Activated CD8-positive, alpha-beta memory T cell treated with anti-CD3 and anti-CD28 coated beads for 4 hours (primary cell): Measurements from ENCODE around the gene MUC22.
"Not testable (repeated sequence)": the region's sequence is repeated elsewhere in the genome, so short reads cannot be mapped to it uniquely, and the experiment has no call there.

ENCODE experiments used
- DNase-seq, 2 donors: peaks; one replicate each; pipeline ENCODE4 v3.0.0-alpha.2; 2020; ENCODE audit warnings: low read depth in 2 of 2

MUC22 gene

DNA sequence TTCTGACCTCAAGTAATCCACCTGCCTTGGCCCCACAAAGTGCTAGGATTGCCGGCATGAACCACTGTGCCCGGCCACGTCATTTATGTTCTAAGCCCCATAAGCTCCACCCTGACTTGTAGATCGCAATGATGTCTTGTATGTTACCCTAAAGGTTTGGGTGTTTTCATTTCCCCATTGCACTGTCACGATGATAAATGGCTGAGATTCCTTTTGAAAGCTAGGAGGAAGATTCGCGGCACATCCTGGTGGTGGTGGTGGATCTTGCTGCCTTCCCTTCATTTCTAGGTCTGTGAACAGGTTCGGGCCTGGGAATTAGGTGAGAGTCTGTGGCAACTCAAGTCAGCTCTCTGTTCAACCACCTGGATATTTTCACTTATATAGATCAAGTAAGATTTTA is 28.3 kb downstream of the MUC22 start:
- no peak for DNase-seq

GRCh38 chr6:31040801-31041200 is 30.5 kb downstream of the MUC22 start:
- DNase-seq = no peak

DNA sequence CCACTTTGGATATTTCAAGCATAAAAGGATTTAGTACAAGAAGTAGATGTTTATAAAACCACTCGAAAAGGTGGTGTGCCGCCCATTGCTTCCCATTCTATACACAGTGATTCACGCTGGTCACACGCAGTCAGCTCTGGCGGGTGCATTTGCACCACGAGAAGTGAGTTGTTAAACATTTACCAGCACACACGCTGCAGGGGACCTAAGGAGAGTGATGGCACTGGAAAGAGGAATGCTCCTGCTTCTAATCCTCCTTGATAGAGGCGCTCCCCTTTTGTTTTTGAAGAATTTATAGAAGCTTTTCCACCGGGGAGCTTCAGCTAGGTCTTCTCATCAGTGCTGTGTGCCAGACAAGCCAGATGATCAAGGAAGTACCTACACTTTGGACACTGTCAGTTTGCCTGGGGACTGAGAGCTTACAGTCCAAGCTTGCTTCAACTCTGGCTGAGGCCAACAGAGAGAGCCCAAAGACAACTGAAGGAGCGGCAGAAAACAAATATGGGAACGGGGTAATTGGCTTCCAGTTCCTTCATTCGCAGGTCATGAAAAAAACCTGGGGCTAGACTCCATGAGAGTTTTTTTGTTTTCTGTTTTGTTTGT is 31.2 kb downstream of the MUC22 start:
- DNase-seq = no peak

- no peak for DNase-seq
Measured at GRCh38 chr6:31042806-31043205, 32.5 kb downstream of the MUC22 start.

DNA sequence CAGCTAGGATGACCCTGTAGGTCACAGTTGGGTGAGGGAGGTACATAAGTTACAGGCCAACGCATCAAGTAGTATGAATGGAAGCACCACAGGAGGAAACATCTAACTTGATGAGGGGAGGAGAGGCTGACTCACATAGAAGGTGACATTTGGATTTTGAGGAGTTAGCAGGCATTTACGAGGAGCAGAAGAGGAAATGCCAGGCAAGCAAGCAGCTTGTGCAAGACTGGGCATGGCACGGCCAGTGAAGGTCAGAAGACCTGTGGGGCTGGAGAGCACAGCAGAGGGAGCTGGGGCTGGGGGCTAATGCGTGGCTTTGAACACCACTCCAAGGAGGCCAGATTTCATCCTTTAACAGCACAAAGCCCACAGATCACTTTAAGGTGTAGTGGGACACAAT is 37.8 kb downstream of the MUC22 start:
- DNase-seq = no peak

DNA sequence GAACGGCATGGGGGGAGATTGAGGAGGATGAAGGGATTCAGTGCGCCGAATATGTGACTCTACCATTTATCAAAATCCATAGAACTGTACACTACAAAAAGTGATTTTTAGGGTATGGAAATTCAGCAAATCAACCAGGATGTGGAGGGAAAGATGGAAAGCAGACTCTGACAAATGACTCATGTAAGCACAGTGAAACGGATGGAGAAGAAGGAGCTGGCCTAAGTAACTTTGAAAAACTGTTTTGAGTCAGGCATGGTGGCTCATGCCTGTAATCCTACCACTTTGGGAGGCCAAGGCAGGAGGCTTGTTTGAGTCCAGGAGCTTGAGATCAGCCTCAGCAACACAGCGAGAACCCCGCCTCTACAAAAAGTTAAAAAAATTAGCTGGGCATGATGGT is 39.2 kb downstream of the MUC22 start:
- no peak for DNase-seq

DNA sequence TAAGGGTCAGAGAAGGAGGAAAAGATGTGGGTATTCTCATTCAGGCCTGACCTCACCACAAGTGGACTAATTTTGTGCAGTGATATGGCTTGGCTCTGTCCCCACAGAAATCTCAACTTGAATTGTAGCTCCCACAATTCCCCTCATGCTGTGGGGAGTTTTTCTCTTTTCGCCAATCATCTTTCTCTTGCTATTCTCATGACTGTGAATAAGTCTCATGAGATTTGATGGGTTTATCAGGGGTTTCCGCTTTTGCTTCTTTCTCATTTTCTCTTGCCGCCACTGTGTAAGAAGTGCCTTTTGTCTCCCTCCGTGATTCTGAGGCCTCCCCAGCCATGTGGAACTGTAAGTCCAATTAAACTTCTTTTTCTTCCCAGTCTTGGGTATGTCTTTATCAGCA is 42.9 kb downstream of the MUC22 start:
- DNase-seq = not testable (repeated sequence)

DNA sequence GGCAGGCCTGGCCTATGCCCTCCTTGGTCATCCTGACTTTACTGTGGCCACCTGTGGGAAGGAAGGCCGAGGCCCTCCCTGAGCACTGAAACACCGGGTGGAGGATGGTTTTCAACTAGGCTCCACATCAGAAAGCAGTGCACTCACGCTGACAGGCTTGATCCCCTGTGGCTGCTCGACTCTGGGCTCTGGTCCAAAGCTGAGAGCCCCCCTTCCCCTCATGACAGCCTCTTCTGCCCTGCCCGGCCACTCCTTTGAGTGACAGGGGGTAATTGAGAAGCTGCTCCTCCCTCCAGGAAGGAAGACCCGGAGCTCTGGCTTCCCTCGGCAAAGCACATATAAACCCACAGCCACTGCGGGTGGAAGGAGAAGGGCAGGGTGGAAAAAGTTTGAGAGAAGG is 43.6 kb downstream of the MUC22 start:
- no peak for DNase-seq

DNA sequence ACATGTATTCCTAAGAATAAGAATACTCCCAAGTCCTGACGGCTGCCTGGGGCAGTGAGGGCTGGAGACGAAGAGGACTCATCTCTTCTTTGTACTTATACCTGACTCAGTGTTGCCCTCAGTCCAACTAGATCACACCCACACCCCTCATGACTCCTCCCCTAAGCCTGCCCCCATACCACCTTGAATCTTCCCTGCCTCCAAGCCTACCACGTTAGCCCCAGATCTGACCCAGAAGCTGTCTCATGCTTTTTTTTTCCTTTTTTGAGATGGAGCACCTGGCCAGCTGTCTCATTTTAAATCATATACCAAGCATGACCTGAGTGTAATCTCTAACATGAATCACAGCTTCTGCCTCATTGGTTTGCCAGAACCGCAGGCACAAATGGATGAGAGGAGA is 45.2 kb downstream of the MUC22 start:
- DNase-seq = no peak

DNA sequence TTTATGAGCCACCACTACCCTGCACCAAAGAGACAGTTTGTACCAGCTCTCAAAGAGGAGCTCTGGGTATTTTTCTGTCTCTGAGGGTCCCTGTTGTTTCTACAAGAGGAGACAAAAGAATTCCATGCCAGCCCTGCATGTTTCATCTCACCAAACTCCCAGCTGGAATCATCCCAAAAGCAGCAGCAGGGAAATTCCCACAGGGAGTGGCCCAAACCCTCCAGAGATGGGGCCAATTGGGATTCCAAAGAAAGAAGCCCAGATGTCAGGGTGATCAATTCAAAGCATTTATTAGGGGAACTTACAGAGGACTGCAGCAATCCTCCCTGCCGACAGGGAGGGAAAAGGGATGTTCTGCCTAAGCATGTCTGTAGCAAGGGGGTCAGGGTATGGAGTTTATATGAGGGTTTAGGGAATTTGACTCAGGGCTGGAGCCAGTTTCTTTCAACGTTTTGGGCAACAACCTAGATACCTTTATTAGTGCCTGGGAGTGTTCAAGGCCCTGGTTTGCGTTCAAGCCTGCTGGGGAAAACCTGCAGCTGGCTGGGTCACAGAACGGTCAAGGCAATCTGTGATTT is 47.2 kb downstream of the MUC22 start:
- no peak for DNase-seq

DNA sequence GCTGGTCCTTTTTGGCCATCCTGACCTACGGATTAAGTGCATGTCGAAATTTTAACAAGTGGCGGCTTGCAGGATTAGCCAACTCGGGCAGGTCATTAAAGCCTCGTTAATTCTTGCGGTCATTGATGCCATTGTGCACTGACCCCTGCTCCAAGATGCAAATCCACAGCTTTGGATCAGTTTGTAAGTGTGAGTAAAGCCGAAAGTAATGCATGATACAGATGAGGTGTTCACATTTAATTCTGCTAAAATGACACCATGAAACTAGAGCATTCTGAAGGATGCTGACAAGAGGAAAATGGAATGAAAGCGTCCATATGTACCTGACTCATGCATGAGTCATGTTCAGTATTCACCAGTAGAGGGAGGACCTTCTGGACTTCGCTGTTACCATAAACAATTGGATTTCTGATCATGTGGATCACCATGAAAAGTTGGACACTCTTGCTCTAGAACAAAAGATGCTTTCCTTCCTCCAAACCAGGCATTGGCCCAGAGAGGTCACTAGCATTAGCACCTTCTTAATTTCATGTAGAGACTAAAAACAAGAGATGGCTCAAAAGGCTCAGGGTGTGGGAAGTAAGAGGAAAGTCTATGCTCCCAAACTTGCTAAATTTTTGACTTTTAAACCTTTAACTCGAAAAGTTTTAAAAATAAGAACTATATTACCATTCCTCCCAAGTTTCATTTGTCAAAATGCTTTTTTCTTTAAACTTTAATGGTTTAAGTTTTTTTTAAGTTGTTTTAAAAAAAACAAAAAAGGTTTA is 48.0 kb downstream of the MUC22 start:
- no peak for DNase-seq

GRCh38 chr6:31060145-31060544 is 49.9 kb downstream of the MUC22 start:
- no peak for DNase-seq

GRCh38 chr6:31063906-31064435 is 53.7 kb downstream of the MUC22 start:
- no peak for DNase-seq

GRCh38 chr6:31065556-31065955 is 55.3 kb downstream of the MUC22 start:
- DNase-seq = no peak

GRCh38 chr6:31067028-31067427 is 56.8 kb downstream of the MUC22 start:
- DNase-seq = not testable (repeated sequence)

DNA sequence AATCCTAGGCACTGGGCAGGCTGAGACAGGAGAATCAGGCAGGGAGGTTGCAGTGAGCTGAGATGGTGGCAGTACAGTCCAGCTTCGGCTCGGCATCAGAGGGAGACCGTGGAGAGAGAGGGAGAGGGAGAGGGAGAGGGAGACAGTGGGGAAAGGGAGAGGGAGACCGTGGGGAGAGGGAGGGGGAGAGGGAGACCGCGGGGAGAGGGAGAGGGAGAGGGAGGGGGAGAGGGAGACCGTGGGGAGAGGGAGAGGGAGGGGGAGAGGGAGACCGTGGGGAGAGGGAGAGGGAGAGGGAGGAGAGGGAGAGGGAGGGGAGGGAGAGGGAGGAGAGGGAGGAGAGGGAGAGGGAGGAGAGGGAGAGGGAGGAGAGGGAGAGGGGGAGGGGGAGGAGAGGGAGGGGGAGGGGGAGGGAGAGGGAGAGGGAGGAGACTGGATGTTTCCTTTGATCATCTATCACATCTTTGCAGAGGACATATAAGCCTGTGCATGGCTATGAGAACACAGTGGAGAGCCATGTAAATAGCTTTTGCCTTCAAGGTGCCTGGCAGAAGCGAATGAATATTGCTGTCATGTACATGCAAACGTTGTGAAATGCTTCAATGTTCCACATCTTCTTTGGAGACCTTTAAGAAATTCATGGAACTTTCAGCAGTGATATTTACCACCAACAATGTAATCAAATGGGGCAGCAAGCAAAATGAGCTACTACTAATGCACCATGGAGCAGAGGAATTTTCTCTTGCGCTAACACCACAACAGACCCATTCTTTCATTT is 57.8 kb downstream of the MUC22 start:
- not testable (repeated sequence) for DNase-seq

- DNase-seq = peak; percentile 33 to 35
Measured at GRCh38 chr6:31068669-31069340, 58.5 kb downstream of the MUC22 start.

DNA sequence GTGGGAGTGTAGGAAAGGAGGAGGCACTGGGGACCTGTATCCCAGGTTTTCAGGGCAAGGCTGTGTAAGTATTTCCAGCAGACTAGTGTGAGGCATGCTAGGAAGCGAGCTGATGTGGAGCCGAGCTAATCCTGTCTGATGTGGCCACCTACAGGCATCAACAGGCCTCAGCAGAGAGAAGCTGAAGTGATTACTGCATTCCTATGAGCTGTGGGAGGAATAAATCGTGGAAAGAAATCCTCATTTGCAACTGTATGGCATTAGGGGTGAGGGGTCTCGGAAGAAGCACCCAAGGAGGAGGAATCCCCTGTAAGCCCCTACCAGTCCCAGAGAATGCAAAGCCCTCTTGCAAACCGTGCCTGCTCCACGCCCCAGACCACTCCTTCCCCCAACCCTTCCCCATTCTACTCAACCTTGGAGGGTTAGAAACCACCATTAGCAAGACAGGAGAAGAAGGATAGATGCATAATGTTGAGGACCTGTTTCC is 60.5 kb downstream of the MUC22 start:
- no peak for DNase-seq

- no peak for DNase-seq
Measured at GRCh38 chr6:31074401-31074800, 64.1 kb downstream of the MUC22 start.

GRCh38 chr6:31075528-31075927 is 65.3 kb downstream of the MUC22 start:
- no peak for DNase-seq

- no peak for DNase-seq
Measured at GRCh38 chr6:31076611-31077010, 66.3 kb downstream of the MUC22 start.
